SIG-M5 treated with dmso at 0.1 percent for 504 hours (cell line): ENCODE data around the gene ANGPTL8.

Experiments used
- DNase-seq: peaks from one replicate; lab custom pipeline; 2025; ENCODE audit not compliant: unreplicated experiment; lab: John Stamatoyannopoulos, UW

ANGPTL8 gene

DNA sequence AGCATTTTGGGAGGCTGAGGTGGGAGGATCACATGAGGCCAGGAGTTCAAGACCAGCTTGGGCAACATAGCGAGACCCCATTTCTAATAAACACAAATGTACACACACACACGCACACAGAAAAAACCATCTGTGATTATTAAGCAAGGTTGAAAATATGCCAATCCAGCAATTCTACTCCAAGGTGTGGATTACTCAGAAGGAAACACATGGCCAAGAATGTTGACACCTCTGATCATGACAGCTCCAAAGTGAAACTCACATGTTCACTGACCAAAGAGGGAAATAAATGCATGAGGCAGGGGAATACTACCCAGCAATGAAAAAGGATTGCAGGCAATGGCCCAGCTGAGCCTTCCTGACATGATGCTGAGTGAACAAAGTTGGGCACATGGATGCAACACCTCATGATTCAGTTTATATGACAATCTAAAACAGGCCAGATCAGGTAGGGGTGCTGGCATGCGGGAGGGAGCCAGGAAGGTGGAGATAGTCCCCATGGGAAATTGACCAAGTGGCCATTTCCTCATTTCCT, 18.5 kb downstream of the ANGPTL8 start:
- DNase-seq = no peak

DNA sequence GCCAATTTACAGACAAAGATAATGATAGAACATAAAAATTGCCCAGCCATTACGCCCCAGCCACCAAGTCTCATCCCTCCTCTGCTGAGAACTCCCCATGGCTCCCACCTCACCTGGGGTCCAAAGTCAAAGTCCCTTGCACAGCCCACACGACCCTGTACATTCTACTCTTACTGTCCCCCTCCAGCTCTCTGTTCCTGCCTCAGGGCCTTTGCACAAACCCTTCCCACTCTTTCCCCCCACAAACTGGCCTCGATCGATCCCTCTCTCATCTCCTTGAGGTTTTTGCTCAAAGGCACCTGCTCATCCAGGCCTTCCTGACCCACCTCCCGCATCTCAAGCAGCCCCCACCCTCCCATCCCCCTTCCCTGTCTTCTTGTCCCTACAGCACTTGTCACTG, 21.6 kb downstream of the ANGPTL8 start:
- DNase-seq = no peak

DNA sequence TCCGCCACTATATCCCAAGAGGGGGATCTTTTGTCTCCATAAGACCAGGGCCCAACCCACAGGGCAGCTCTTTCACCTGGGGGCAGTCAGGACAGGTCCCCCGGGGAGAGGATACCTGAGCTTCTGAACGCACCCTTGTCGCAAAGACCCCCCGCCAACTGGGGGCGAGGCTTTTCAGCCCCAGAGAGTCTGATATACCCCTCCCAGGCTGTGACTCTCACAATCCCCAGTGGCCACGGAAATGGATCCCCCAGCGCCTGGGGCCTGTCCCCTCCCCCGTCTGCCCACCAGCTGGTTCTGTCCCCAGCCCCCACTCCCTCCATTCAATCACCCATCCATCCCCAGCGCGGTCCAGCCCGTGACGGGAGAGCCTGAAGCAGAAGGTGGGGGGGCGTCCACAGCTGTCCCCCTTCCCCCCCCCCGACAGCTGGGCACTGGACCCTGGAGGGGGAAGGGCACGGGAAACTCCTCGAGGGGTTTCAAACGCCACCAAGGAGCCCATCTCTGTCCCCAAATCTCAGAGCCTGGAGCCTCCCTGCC, 22.1 kb downstream of the ANGPTL8 start:
- no peak for DNase-seq

DNA sequence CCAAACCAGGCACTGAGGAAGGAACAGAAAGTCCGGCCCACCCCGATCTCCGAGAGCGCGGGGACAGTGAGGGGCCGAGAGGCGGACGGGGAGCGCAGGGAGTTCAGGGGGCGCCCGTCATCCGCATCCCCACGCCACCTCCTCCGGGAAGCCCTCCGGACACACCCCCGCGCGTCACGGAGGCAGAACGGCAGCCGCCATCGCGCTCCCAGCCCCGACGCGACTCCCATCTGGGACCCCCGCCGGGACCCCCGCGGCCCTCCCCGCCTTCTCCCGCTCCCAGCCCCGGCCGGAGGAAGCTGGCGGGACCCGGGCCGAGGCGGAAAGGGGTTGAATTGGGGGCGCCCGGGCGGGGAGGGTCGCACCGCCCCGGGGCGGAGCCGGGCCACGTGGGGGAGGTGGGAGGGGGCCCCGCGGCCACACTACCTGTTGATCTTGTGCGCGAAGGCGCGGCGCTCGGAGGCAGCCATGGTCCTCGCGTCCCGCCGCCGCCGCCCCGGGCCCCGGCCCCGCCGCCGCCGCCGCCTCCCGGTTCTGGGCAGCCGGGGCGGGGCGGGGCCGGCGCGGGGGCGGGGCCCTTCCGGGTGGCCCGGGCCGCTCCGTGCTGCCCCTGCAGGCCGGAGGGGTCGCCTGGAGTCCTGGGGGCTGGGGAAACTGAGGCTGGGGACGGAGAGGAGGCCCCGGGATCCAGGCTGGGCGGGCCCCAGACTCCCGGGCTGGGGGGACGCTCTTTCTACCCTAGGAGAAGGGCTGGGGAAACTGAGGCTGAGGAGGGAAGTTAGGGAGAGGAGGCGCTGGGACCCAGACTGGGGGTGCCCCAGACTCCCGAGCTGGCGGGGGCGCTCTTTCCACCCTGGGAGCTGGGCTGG, 22.8 kb downstream of the ANGPTL8 start, which contains the start of gene DOCK6:
Gene DOCK6, minus strand, starts transcription at position 554 of the 869 bp plus-strand sequence. Its CDS starts 84 bp downstream, at position 470.
- no peak for DNase-seq

DNA sequence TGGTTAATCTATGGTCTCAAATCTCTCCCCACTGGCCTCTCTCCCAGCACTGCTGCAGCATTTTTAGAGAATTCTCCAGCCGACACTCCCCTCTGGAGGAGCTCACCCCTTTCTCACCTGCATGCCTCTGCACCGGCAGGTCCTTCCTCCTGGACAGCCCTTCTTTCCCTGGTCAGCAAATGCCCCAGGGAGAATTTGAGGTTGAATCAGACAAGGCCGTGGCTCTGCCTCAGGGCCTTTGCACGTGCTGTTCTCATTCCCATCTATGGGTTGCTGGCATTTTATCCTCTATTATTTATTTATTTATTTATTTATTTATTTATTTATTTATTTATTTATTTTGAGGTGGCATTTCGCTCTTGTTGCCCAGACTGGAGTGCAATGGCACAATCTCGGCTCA, 24.3 kb downstream of the ANGPTL8 start:
- no peak for DNase-seq

DNA sequence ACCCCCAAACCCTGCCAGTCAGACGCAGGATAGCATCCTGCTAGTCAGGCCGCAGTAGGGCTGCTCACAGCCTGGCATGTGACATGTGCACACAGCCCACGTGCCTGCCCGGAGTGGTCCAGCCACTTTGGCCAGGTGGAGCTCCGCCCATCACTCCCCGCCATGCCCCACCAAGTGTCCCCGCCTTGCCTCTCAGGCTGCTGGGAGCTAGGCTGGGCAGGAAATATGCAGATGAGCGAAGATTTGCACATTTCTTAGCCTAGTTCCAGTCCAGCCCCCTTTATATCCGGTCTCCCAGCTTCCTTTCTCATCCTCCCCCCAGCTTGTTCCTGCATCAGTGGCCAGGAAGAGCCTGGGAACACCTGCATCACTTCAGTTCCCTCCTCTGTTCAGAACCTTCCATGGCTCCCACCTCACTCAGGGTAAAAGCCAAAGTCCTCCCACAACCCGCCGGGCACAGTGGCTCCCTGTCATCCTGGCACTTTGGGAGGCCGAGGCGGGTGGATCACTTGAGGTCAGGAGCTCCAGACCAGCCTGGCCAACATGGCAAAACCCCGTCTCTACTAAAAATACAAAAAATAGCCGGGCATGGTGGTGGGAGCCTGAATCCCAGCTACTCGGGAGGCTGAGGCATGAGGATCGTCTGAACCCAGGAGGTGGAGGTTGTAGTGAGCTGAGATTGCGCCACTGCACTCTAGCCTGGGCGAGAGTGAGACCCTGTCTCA, 25.2 kb downstream of the ANGPTL8 start:
- DNase-seq = peak; percentile 69

DNA sequence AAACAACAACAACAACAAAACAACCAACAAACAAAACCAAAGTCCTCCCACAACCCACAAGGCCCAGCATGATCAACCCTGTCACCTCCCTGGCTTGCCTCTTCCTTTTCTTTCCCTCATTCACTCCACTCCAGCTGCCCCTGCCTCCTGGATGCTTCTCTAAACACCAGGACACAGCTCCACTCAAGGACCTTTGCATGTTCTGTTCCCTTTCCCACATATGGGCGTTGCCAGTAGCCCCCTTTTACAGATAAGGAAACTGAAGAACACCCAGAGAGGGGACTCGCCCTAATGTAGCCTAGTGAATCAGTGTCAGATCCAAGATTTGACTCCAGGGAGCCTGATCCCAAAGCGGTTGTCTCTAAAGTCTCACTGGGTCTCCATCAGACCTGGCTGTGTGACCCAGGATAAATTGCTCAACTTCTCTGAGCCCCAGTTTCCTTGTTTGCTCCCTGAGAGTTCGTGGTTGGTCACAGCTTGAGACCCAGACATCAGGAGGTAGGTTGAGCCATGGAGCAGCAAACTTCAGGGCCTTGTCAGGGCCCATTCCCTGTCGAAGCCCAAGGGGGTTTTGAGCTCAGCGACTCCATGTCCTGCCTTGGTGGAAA, 25.9 kb downstream of the ANGPTL8 start:
- DNase-seq = no peak

DNA sequence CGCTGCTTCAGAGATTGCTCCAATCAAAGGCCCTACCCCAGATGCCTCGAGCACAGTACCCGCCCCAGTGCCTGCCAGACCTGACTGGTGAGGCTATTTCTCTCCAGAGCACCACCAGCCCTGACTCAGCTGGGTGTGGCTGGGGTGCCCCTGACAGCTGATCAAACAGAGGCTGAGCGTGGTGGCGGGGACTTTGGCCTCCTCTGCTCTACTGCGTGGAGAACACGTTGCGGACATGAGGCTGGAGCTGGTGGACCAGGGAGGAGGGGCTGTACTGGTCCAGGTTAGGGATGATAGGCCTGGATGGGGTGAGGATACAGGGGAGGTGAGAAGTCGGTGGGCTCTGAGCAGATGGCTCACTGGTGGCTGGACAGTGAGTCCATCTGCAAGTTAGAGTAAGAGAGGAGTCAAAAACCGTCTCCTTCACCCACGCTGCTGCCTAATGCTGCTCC, 26.4 kb downstream of the ANGPTL8 start:
- DNase-seq = peak; percentile 47

DNA sequence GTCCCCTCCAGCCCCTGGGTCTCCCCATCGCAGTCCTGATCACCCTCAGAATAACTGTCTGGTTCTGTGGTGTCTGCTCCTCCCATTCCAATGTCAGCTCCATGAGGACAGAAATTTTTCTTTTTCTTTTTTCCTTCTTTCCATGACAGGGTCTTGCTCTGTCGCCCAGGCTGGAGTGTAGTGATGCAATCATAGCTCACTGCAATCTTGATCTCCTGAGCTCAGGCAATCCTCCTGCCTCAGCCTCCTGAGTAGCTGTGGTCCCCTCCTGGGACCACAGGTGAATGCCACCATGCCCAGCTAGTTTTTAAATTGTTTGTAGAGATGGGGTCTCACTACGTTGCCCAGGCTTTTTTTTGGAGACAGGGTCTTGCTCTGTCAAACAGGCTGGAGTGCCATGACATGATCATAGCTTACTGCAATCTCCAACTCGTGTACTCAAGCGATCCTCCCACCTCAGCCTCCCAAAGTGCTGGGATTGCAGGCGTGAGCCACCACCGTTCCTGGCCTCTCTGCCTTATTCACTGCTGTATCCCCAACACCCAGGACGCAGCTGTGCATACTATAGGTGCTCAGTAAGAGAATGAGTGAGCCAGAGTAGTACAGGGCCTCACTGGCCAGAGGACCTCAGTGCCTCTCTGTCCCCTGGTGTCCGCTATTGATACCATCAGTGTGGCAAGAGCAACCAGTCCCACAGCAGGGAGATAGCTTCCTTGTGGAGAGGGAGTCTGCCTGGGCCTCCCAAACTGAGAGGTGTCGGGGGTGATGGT, 28.1 kb downstream of the ANGPTL8 start:
- no peak for DNase-seq

DNA sequence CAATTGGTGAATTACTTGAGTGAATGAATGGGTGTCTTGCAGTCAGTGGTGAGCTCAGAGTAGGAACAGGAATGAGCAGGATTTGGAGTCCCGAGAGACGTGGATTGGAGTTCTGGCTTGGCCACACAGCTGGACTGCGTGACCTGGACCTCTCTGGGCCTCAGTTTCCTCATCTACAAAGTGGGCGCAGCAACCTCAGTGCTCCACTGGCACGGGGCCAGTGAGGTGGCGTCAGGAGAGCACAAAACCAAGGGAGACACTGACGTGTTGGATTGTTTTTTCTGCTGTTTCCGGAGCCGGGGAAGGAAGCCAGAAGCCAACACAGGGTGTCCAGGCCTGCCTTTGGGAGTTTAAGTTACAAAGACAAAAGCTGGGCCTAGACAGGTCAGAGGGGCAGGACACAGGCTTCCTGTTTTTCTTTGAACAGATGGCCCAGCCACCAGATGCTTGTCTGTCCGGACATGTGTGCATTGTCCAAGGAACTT, 29.4 kb downstream of the ANGPTL8 start:
- DNase-seq = no peak

DNA sequence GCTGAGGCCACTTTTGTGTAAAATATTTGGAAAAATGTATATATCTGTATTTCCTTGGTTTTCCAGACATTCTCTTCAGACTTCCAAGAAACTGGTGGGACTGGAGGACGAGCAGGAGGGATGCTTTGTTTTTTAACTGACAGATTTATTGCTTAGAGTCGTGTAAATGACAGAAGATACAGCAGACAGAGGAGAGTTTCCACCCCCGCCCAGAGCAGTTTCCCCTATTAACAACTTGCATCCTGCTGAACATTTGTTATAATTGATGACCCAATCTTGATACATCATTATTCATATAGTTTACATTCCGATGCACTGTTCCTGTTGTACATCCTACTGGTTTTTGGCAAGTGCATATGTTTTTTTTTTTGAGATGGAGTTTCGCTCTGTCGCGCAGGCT, 30.0 kb downstream of the ANGPTL8 start:
- DNase-seq = no peak

DNA sequence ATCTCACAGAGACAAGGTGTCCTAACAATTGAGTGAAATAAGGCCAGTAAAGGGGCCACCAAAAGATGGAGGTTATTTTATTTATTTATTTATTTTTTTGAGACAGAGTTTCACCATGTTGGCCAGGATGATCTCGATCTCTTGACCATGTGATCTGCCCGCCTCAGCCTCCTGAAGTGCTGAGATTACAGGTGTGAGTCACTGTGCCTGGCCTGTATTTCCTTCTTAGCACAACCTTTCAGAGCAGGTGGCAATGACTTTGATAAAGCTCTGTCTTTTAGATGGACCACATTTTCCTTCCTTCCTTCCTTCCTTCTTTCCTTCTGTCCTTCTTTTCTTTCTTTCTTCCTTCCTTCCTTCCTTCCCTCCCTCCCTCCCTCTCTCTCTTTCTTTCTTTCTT, 33.9 kb downstream of the ANGPTL8 start:
- no peak for DNase-seq

DNA sequence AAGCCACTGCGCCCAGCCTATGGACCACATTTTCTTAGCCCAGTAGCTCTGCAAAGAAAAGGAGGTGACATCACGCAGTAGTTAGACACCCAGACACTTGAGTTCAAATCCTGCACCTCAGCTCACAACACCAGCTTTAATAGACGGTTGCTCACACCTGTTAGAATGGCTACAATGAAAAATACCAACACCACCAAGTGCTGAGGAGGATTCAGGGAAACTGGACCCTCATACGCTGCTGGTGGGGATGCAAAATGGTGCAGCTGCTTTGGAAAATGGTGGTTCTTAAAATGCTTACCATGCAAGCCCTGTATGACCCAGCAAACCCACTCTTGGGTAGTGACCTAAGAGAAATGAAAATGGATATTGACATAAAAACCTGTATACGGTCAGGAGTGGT, 34.6 kb downstream of the ANGPTL8 start:
- no peak for DNase-seq

DNA sequence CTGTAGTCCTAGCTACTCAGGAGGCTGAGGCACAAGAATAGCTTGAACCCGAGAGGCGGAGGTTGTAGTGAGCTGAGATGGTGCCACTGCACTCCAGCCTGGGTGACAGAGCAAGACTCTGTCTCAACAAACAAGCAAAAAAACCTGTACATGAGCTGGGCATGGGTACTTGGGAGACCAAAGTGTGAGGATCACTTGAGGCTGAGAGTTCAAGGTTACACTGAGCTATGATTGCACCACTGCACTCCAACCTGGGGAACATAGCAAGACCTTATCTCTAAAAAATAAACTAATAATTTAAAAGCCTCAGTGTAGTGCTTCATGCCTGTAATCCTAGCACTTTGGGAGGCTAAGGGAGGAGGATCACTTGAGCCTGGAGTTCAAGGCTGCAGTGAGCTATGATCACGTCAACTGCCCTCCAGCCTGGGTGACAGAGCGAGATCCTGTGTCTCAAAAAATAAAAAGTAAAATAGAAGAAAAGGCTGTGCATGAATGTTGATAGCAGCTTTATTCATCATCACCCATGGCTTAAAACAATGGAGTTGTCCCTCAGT, 35.2 kb downstream of the ANGPTL8 start:
- DNase-seq = no peak

DNA sequence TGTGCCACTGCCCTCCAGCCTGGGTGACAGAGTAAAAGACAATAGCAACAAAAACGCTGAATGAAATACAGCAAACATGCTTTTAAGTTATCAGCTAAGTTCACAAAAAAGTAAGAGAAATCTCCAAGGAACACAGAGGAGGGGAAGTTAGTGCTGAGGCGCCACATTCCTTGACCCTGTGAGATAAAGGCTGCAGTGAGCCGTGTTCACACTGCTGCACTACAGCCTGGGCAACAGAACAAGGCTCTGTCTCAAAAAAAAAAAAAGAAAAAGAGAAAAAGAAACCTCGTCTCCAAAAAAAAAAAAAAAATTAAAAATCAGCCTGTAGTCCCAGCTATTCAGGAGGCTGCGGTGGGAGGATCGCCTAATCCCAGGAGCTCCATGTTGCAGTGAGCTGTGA, 39.3 kb downstream of the ANGPTL8 start:
- no peak for DNase-seq

DNA sequence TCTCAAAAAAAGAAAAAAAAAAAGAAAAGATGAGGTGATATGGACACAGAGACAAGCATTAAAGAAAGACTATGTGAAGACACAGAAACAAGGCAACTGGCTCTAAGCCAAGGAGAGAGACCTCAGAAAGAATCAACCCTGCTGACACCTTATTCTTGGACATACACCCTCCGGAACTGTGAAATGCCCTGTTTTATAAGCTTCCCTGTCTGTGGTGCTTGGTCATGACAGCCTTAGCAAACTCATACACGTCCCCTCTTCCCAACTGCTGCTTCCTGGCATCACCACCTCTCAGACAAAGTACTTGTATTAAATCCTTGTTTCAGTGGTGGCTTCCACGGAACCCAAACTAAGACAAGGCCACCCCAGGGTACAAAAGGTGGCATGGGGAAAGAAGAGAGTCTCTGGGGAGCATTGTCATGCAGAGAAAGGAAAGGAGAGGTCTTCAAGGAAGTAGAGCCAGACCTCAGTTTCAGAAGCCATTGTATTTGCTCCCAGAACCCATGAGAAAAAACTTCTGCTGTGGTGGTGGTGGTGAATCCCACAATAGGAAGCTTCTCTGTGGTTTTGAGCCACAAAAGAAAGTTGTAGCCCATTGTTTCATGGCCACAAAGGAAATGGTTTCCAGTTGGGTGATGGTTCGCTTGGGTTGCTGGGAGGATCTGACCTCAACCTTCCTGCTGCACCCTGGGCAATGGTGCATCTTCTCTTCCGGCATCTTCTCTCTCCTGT, 40.3 kb downstream of the ANGPTL8 start:
- DNase-seq = peak; percentile 88

DNA sequence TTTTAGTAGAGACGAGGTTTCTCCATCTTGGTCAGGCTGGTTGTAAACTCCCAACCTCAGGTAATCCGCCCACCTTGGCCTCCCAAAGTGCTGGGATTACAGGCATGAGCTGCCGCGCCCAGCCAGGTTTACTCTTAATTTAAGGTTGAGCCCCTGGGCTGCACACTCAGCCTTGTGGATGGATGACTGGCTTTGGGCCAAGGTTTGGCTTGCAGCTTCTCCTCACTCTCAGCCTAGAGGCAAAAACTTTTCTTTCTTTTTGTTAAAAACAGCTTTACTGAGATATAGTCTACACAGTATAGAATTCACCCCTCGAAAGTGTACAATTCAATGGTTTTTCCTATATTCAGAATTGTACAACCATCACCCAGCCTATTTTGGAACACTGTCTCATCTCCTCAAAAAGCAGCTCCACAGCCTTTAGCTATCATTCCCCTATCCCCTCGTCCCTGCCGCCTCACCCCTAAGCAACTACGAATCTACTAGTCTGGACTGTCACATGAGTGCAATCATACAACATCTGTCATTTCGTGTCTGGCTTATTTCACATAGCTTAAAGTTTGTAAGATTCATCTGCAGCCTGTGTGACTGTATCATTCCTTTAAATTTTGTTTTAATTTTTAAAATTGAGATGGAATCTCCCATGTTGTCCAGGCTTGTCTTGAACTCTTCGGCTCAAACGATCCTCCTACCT, 42.1 kb downstream of the ANGPTL8 start:
- no peak for DNase-seq

DNA sequence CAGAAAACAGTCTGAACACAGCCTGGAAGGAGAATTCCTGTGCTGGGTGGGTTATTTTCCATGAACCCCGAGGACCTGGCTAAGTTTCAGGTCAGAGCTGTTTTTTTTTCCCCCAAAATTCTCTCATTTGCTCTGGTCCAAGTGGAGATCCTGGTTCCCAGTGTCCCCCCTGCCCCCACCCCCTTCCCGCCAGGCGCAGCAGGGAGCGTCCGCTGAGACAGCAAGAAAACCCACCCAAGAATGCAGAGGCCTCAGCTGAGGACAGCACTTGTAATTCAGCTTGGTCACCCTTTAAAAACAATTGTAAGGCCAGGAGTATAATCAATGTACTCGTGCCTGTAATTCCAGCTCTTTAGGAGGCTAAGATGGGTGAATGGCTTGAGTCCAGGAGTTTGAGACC, 45.1 kb downstream of the ANGPTL8 start:
- DNase-seq = no peak
